Vagina (tissue), 2 donors: Measurements from ENCODE around the gene MED13L.

Experiments
- CTCF ChIP-seq, 3 experiments: fragments of 450-650 bp in 2 of 3; fragments of 200-600 bp in 1 of 3; sonication (generic) in 1 of 3; IDR thresholded peaks; one replicate each; pipeline ENCODE4 v1.5.1; 2017 to 2019; ENCODE audit warnings: antibody characterized with exemption in 3 of 3, mild to moderate bottlenecking in 2 of 3, moderate library complexity in 2 of 3
- POLR2A ChIP-seq, 2 donors: fragments of 450-650 bp; IDR thresholded peaks; one replicate each; pipeline ENCODE4 v1.6.1; 2017; ENCODE audit warnings: antibody characterized with exemption in 2 of 2, mild to moderate bottlenecking in 2 of 2, moderate library complexity in 2 of 2

DNA sequence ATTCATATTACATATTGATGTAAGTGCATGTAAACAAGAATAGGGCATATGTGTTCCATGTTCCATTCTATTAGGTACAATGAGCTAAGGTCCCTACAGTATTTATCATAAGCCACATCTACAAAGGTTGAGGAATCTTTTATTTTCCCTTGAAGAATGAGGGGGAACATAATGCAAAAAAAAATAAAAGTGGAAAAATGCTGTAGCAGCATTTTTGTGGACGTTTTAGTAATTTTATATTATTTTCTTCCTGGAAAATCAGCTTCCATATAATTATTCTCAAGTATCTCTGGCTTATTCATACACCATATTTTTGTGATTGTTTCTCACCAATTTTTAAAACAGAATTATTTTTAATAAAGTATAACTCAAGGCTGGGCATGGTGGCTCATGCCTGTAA is 148.7 kb downstream of the MED13L start:
- TF ChIP-seq CTCF (IDR thresholded peaks at IDR 0.05): no peak
- TF ChIP-seq POLR2A (IDR thresholded peaks at IDR 0.05): no peak
